Astrocyte of the spinal cord (primary cell): ENCODE data around the gene EXD3.

Source experiments
- DNase-seq: peaks from one replicate; pipeline ENCODE4 v3.0.0; 2011; ENCODE audit warnings: low read depth, low spot score
- H3K4me3 ChIP-seq: 2 replicates; pipeline ENCODE4 v1.5.1; 2011; ENCODE audit warnings: low read depth, mild to moderate bottlenecking, low read length, moderate library complexity
- CTCF ChIP-seq: IDR thresholded peaks from 2 replicates; pipeline ENCODE4 v1.5.1; 2012; ENCODE audit warnings: low read depth, mild to moderate bottlenecking, low read length, inconsistent platforms
- in situ Hi-C: cut with HindIII; loops from 2 replicates; pipeline ENCODE4 v1.10.0; 2017; ENCODE audit warnings: low sequenced_read_pairs

Gene EXD3

GRCh38 chr9:137436761-137437600 lies 14.0 kb upstream of the EXD3 start:
- DNase-seq: no peak
- no peak overlapping the region for H3K4me3 ChIP-seq
- in situ Hi-C loops: no loop called here
- no peak for TF ChIP-seq CTCF

GRCh38 chr9:137435980-137436760 lies 13.2 kb upstream of the EXD3 start:
- peak; percentile 85 for DNase-seq
- in situ Hi-C loops: no loop called here
- no peak overlapping the region for H3K4me3 ChIP-seq
- TF ChIP-seq CTCF: no peak

- no peak overlapping the region for H3K4me3 ChIP-seq
- no peak for DNase-seq
- in situ Hi-C loops: no loop called here
- TF ChIP-seq CTCF: no peak
Observed at GRCh38 chr9:137435381-137435891, 12.5 kb upstream of the EXD3 start.

- TF ChIP-seq CTCF: no peak
- no peak for DNase-seq
- H3K4me3 ChIP-seq: no peak overlapping the region
- in situ Hi-C loops: no loop called here
Observed at GRCh38 chr9:137434498-137435380, 11.8 kb upstream of the EXD3 start.

GRCh38 chr9:137433916-137434431 lies 11.0 kb upstream of the EXD3 start:
- DNase-seq: no peak
- in situ Hi-C loops: no loop called here
- H3K4me3 ChIP-seq: no peak overlapping the region
- TF ChIP-seq CTCF: no peak

GRCh38 chr9:137433349-137433915 lies 10.5 kb upstream of the EXD3 start:
- TF ChIP-seq CTCF: no peak
- DNase-seq: no peak
- no peak overlapping the region for H3K4me3 ChIP-seq
- in situ Hi-C loops: no loop called here
